ENCODE results near the gene NDUFAF4. TPM values are rescaled to one million over a fixed set of nuclear protein-coding genes. Genes with fewer than 3 reads are reported as not detected.

NDUFAF4 gene
- total and polyA plus RNA-seq, 2 of the 13 experiments (the other 11 are each of a cell fraction or from before 2014, with no cell fraction given) = 41.3 to 59.7 TPM

DNA sequence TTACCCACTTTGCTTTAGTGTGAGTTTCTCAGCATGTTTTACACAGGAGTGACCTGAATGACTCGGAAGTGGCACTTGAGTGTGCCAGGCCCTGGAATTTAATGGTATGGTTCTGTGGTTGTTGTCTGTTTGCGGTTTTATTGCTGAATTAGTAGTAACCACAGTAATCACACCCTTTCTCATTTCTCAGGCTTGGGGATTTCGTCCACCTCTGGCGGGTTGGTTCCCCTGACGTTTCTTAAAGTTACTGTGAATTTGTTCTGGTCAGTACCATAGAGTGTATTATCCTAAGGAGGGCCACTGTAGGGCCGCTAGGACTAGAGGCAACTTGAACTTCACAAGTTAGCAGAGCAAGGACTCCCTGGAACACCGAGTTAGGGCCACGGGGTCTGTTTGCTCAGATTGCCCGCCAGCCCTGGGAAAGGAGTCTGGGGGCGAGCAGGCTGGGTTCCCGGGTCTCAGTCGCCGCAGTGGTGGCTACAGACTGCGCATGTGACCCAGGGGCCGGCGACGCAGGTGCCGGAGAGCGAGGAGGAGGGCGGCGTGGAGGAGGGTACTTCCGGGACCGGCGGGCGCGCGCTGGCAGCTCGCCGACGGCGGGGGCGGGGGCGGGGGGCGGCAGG lies 26.3 kb upstream of the NDUFAF4 start (continued):
- TF ChIP-seq GABPA (IDR thresholded peaks at IDR 0.05; ENCODE audit: low read depth, low read length) (peak; percentile 60), GABPA (CRISPR knock-in tag; IDR thresholded peaks at IDR 0.05; ENCODE audit: low read depth) (peak; percentile 76), DNMT3B (CRISPR knock-in tag; conservative IDR thresholded peaks at IDR 0.05) (no peak), AHR (CRISPR knock-in tag; IDR thresholded peaks at IDR 0.05) (0 out of 2 replicates have a peak, but pooled peaks have one; percentile 57), KLF11 (CRISPR knock-in tag; IDR thresholded peaks at IDR 0.05) (no peak), PATZ1 (CRISPR knock-in tag; IDR thresholded peaks at IDR 0.05) (peak; percentile 61; the same call in 1 of the 2 replicates), ZNF746 (CRISPR knock-in tag; IDR thresholded peaks at IDR 0.05) (peak; percentile 89), MEIS1 (CRISPR knock-in tag; IDR thresholded peaks at IDR 0.05; ENCODE audit: borderline replicate concordance) (peak; percentile 33; the same call in 1 of the 2 replicates)
- TF ChIP-seq, protein P1, sequence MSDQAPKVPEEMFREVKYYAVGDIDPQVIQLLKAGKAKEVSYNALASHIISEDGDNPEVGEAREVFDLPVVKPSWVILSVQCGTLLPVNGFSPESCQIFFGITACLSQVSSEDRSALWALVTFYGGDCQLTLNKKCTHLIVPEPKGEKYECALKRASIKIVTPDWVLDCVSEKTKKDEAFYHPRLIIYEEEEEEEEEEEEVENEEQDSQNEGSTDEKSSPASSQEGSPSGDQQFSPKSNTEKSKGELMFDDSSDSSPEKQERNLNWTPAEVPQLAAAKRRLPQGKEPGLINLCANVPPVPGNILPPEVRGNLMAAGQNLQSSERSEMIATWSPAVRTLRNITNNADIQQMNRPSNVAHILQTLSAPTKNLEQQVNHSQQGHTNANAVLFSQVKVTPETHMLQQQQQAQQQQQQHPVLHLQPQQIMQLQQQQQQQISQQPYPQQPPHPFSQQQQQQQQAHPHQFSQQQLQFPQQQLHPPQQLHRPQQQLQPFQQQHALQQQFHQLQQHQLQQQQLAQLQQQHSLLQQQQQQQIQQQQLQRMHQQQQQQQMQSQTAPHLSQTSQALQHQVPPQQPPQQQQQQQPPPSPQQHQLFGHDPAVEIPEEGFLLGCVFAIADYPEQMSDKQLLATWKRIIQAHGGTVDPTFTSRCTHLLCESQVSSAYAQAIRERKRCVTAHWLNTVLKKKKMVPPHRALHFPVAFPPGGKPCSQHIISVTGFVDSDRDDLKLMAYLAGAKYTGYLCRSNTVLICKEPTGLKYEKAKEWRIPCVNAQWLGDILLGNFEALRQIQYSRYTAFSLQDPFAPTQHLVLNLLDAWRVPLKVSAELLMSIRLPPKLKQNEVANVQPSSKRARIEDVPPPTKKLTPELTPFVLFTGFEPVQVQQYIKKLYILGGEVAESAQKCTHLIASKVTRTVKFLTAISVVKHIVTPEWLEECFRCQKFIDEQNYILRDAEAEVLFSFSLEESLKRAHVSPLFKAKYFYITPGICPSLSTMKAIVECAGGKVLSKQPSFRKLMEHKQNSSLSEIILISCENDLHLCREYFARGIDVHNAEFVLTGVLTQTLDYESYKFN (CRISPR knock-in tag; conservative IDR thresholded peaks at IDR 0.05) = 0 out of 2 replicates have a peak, but pooled peaks have one; percentile 21

All from HepG2 (cell line).